Activated CD4-positive, alpha-beta T cell treated with anti-CD3 and anti-CD28 coated beads, Interleukin-10, Interleukin-2, amounts not matched to agents 100 ng/mL and 50 ng/mL, durations not matched to agents 16 hours and 8 hours (primary cell): ENCODE results near the gene TESMIN.

Experiments
- DNase-seq: peaks from one replicate; pipeline ENCODE4 v3.0.0-alpha.2; 2020

The TESMIN gene, protein sequence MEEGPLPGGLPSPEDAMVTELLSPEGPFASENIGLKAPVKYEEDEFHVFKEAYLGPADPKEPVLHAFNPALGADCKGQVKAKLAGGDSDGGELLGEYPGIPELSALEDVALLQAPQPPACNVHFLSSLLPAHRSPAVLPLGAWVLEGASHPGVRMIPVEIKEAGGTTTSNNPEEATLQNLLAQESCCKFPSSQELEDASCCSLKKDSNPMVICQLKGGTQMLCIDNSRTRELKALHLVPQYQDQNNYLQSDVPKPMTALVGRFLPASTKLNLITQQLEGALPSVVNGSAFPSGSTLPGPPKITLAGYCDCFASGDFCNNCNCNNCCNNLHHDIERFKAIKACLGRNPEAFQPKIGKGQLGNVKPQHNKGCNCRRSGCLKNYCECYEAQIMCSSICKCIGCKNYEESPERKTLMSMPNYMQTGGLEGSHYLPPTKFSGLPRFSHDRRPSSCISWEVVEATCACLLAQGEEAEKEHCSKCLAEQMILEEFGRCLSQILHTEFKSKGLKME

GRCh38 chr11:68751331-68751856, at the start of gene TESMIN:
Gene TESMIN, minus strand, starts transcription at chr11:68751520. Its CDS starts 860 bp downstream, at chr11:68750660.
- peak; percentile 96 for DNase-seq

- peak; percentile 30 for DNase-seq
Measured at GRCh38 chr11:68798221-68798813, 47.0 kb upstream of the TESMIN start.

DNA sequence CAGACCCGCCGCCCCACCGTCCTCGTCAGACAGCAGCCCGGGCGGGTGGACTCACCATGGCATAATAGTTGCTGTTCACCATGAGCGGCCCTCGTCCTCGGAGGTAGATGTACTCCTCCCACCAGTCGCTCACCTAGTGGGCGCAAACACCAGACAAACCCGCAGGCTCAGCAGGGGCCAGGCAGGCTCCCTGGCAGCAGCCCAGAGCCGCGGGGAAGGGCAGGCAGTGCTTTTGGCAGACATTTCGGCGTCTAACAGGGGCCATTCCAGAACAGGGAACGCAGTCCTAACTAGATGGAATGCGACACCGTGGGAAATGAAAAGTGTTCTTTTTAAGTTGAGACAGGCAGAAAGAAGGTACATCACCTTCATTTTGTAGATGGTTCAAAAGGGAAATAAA, 45.5 kb upstream of the TESMIN start:
- no peak for DNase-seq

DNA sequence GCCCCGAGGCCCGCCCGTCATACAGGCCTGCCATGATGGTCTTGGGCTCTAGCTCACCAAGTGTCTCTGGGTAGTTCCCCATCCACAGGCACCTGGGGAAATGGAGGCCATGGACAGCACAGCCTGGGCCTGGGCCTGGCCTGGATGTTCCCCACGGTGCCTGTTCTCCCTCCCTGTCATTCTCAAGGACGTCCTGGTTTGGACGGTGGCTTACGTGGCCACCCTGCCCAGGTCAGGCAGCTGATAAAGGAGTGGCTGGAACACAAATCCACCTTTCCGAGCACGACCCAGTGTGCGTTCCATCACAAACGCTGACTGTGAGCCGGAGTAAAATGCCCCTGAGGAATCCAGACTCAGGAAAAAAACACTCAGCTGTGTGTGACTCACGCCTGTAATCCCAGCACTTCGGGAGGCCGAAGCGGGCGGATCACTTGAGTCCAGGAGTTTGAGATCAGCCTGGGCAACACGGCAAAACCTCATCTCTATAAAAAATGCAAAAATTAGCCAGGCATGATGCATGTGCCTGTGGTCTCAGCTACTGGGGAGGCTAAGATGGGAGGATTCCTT, 41.2 kb upstream of the TESMIN start:
- DNase-seq, result no peak

DNA sequence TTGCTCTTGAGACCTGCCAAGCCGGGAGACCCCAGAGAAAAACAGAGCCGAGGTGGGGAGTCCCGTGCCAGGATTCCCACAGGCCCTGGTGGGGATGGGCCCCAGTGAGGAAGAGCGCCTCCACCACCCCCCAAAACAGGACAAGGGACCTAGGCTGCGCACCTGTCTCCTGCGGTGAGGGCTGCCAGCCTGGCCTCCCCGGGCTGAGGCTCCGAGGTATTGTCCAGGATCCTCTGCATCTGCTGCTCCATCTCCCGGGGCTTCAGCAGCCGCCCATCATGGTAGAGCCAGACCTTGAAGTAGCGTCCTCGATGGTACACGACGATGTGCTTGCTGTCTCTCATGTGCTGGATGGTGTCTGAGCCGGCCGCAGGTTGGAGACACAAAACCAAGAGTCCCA, 33.3 kb upstream of the TESMIN start:
- no peak for DNase-seq

DNA sequence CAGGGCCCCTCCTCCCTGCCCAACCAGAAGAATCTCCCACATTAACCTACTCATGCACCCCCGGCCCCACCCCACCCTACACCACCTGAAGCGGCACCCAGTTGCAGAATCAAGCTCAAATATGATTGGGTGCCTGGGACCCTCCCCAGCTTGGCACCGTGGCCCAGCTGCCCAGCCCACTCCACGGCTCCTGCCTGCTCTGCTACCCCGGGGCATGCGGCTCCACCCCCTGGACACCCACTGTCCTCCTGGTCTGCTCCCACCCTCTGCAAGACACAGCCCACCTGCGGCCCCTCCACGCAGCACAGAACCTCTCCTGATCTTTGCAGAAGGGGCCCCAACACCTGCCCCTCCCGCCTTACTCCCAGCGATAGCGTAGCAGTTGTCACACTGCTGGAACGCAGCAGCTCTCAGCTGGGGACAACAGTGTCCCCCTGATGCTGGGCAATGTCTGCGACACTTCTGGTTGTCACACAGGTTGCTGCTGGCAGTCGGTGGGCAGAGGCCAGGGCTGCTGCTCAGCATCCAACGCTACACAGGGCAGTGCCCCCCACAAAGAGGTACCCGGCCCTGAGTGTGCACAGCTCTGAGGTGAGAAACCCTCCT, 32.0 kb upstream of the TESMIN start:
- DNase-seq, result no peak

- DNase-seq, result no peak
Measured at GRCh38 chr11:68782711-68783110, 31.4 kb upstream of the TESMIN start.

DNA sequence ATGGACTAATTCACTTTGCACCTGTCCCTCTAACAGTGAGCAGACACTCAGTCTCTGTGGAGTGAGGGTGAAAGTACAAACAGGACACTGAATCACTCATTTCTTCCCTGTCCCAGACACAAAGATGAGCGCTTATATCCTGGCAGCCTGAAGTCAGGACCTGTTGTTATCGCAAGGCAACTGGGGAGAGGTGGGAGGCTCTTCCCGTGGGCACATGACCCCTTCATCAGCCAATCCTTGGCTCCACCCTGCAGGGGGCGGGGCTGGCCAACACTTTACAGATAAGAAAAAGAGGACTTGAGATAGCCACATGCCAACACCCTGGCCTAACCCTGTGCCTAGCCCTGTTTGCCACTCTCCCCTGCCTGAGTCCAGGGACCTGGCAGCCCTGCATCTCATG, 29.5 kb upstream of the TESMIN start:
- no peak for DNase-seq

DNA sequence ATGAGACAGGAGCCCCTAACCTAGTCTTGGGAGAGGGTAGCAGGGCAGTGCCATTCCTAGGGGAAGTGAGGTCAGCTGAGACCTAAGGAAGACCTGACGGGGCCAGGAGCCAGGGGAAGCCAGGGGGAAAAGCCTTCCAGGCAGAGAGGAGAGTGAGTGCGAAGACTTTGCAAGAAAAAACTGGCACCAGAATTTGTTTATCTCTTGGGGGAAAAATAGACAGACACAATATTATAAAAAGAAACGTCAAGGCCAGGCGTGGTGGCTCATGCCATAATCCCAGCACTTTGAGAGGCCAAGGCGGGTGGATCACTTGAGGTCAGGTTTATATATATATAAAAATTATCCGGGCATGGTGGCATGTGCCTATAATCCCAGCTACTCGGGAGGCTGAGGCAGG, 26.9 kb upstream of the TESMIN start:
- DNase-seq, result no peak

DNA sequence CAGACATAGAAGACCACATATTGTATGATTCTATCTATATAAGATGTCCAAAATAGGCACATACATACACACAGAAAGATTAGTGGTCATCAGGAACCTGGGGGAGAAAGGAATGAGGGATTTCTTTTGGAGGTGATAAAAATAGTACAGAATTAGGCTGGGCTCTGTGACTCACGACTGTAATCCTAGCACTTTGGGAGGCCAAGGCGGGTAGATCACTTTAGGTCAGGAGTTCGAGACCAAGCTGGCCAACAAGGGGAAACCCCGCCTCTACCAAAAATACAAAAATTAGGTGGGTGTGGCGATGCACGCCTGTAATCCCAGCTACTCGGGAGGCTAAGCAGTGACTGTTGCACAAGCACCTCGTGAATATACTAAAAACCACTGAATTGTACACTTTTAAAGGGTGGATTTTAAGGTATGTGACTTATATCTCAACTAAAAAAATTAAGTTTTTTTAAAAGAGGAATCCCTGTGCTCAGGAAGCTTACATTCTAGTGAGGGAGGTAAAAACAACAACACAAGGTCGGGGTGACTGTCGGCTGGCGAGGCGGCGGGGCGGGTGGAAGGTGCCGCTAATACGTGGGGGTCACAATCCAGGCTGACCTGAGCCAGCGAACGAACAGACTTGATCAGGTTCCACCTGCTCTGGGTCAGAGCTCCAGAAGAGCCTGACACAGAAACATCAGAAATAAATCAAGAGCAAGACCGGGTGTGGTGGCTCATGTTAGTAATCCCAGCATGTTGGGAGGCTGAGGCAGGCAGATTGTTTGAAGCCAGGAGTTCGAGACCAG, 25.3 kb upstream of the TESMIN start:
- no peak for DNase-seq

GRCh38 chr11:68775951-68776388, 24.6 kb upstream of the TESMIN start:
- DNase-seq, result no peak

DNA sequence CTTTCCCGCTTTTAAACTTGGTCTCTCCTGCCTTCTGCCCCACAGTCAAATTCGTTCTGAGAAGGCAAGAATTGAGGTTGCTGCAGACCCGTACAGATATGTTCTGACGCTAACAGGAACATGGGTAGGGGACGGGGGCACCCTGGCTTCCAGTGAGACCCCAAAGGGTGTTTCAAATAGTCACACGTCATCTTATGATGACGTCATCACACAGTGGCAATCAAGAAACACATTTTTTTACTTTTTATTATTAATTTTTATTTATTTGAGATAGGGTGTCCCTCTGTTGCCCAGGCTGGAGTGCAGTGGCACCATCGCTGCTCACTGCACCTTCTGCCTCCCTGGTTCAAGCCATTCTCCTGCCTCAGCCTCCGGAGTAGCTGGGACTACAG, 22.9 kb upstream of the TESMIN start:
- no peak for DNase-seq

DNA sequence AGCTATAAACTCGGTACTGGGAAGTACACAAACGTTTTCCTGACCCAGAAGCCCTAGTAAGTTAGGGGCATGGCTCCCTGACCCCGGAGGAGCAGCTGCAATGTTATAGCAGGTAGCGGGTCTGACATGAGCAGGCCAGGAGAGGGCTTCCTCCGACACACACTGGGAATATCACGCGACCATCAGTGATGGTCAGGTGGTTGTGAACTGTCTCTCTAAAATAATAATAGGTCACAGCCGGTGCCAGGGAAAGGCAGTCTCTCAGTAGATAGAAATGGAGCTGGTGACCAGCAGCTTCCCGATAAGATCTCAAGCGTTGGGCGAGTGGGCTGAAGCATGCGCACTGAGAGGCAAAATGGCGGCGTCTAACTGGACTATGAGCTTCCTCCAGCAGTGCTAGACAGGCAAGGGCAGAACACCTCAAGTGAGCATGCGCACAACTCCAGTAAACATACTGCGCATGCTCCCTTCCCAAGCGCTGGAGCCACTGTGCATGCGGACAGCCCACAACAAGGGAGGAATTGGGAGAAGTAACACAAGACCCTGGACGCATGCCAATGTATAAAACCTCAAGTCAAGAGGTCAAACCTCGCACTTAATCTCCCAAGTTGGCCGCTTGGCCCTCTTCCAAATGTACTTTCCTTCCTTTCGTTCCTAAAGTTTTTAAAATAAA, 22.3 kb upstream of the TESMIN start:
- DNase-seq, result no peak

DNA sequence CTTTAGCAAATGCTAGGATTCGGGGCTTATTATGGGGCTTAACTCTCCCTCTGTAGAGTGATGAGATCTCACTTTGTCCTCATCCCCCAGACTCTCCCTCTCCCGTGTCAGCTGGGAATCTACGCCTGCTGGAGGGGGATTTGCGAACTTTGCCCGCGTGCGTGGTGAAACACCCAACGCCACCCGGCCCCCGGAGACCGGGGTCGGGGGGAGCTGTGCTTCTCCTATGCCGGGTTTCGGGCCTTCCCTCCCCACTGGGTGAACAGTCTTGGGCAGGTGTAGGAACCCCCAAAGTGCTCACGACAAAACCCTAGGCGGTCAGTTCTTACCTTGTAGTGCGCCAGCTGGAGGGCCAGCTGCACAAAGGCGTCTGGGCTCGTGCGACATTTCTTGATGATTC, 21.6 kb upstream of the TESMIN start:
- DNase-seq, result no peak

DNA sequence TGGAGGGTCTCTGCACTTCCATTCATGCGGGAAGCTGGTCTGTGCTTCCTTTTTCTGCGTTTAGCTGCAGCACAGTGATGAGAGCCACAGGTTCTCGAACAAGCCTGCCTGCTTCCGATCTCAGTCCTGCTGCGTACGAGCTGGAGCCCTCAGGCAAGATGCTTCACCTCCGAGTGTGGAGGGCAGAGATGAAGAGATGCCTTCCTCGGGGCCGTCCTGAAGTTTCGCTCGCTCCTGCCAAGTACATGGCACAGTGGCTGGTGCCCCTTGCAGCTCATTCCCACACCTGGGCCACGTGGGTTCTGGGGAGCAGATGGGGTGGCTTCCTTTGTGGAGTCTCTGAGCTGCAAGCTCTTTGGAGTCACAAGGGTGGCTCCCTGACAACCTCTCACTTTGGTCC, 19.5 kb upstream of the TESMIN start:
- DNase-seq, result no peak

DNA sequence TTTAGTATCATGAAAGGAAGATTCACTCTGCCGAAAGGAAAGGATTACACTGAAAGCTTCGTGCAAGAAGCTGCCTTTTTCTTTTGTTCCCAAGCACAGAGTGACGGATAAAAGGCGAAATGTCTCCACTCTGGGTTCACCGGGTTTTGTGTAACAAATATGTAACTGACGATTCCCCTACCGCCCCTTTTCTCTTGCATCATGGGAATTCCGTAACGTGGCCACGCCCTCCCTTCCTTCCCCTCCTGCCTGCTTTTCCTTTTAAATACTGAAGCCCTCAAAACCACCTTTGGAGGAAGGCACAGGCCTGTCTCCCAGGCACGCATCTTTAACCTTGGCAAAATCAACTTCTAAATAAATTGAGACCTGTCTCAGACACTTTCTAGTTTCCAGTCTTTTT, 16.4 kb upstream of the TESMIN start:
- DNase-seq, result no peak

- DNase-seq, result no peak
Measured at GRCh38 chr11:68766786-68767185, 15.5 kb upstream of the TESMIN start.

GRCh38 chr11:68764746-68765145, 13.4 kb upstream of the TESMIN start:
- DNase-seq, result no peak

DNA sequence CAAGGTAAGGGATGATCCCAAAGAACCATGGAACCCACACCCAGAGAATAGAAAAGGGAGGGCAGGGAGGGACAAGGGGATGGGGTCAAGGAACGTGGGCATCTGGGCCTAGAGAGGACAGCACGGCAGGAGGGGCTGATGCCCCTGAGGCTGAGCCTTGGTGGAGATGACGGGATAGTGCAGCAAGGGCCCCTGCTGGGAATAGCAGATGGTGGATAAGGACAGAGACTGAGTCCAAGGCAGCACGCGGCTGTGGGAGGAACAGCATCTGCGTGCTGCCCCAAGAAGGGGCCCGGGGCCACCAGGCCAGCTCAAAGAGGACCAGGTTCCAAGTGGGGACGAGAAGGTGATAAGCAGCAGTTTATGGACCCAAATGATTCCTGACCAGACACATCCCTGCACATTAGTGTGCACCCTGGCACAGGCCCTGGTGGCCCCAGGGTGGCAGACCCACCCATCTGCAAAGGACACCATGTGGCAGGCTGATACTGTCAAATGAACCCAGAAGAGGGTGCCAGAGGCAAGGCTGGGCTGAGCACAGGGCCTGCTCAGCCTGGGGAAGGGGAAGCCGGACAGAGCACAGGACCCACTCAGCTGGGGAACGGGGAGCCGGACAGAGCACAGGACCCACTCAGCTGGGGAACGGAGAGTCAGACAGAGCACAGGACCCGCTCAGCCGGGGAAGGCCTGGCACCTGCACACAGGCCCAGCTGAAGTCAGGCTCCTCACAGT, 12.8 kb upstream of the TESMIN start:
- no peak for DNase-seq

- DNase-seq, result no peak
Measured at GRCh38 chr11:68763181-68763721, 11.9 kb upstream of the TESMIN start.

DNA sequence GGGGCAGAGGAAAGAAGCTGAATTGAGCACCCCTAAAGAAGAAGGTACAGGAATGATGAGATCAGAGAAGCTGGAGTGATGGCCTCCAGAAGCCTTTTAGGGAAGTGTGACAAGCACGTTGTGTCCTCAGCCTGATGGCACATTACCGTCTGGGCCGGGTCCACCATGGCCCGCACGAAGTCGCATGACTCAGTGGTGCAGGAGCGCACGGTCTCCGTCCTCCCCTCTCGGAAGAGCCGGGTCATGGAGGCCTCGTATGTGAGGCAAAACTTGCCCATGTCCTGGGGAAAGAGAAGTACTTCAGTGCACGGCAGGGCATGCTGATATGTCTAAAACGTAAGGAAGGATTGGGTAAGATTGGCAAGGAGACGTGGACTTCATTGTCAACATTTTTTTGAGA, 11.2 kb upstream of the TESMIN start:
- no peak for DNase-seq
